Measurements from ENCODE around the gene DESI2. TPM values are rescaled to one million over a fixed set of nuclear protein-coding genes. Genes with fewer than 3 reads are reported as not detected.
A peak's percentile ranks its signal among the peaks of the same experiment; 100 is the strongest.

The DESI2 gene
- total and polyA plus RNA-seq, 7 donors: 15.0 to 37.3 (median 34.2) TPM

DNA sequence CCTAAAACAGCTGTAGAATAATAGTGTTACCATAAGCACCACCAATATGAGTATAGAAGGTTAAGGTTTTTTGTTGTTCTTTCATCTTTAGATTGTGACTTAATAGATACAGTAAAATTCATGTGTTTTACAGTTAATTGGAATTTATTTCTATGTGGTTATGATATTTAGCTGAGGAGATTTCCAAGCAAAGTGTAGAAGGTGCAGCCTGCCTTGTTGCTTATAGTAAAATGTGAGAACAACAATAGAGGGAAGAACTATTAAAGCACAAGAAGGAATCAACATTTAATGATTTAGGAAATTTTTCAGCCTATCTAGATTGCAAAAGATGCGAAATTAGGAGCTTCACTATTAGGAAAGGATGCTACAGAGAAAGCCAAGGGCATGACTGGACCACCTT lies 47.9 kb downstream of the DESI2 start:
- no peak for DNase-seq
- Histone ChIP-seq H3K4me3 (no peak overlapping the region), H3K36me3 (peaks cover 0 to 31% (median 12%) of the 10 kb centered on the region in 4 donors), H3K27ac (no peak overlapping the region), H3K9me3 (no peaks in the 10 kb centered on the region), H3K27me3 (no peaks in the 10 kb centered on the region), H3K4me1 (peaks cover 0 to 9% (median 5%) of the 10 kb centered on the region in 4 donors)
- TF ChIP-seq, protein P1, sequence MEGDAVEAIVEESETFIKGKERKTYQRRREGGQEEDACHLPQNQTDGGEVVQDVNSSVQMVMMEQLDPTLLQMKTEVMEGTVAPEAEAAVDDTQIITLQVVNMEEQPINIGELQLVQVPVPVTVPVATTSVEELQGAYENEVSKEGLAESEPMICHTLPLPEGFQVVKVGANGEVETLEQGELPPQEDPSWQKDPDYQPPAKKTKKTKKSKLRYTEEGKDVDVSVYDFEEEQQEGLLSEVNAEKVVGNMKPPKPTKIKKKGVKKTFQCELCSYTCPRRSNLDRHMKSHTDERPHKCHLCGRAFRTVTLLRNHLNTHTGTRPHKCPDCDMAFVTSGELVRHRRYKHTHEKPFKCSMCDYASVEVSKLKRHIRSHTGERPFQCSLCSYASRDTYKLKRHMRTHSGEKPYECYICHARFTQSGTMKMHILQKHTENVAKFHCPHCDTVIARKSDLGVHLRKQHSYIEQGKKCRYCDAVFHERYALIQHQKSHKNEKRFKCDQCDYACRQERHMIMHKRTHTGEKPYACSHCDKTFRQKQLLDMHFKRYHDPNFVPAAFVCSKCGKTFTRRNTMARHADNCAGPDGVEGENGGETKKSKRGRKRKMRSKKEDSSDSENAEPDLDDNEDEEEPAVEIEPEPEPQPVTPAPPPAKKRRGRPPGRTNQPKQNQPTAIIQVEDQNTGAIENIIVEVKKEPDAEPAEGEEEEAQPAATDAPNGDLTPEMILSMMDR (IDR thresholded peaks at IDR 0.05): no peak
- TF ChIP-seq EP300 (IDR thresholded peaks at IDR 0.05) (no peak), POLR2AphosphoS5 (IDR thresholded peaks at IDR 0.05) (no peak), POLR2A (IDR thresholded peaks at IDR 0.05) (no peak)
- intact Hi-C loops (cut with DNase I): no loop called here
- 96 to 100% methylated on average over 1 of the region's 1 CpG for WGBS, 2 donors

DNA sequence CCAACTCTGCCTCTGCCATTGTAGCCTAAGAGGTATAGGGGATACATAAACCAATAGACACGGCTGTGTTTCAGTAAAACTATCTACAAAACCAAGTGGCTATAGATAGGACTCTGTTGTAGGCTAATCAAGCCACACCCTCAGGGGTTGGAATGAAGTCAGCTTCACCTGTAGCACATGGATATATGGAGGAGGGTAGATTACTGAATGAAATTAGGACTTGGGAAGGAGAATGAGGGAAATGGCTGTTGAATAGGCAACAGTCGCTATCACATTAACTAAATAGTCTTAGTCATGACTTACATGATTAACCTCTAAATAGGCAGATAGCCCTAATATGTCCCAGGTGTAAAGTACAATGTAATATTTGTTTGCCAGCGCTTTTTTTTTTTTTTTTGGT lies 49.7 kb downstream of the DESI2 start:
- no peak overlapping the region for H3K4me3 ChIP-seq
- H3K9me3 ChIP-seq: no peaks in the 10 kb centered on the region
- no peaks in the 10 kb centered on the region for H3K27me3 ChIP-seq
- 96 to 97% methylated on average over 3 of the region's 3 CpGs for WGBS, 2 donors
- peaks cover 0 to 37% (median 12%) of the 10 kb centered on the region in 4 donors for H3K36me3 ChIP-seq
- DNase-seq: no peak
- peaks cover 0 to 12% (median 5%) of the 10 kb centered on the region in 4 donors for H3K4me1 ChIP-seq
- TF ChIP-seq, protein P1 (IDR thresholded peaks at IDR 0.05): no peak
- TF ChIP-seq EP300 (IDR thresholded peaks at IDR 0.05): no peak
- no peak for TF ChIP-seq POLR2A (IDR thresholded peaks at IDR 0.05)
- TF ChIP-seq POLR2AphosphoS5 (IDR thresholded peaks at IDR 0.05): no peak
- intact Hi-C loops (cut with DNase I): no loop called here
- H3K27ac ChIP-seq: no peak overlapping the region

DNA sequence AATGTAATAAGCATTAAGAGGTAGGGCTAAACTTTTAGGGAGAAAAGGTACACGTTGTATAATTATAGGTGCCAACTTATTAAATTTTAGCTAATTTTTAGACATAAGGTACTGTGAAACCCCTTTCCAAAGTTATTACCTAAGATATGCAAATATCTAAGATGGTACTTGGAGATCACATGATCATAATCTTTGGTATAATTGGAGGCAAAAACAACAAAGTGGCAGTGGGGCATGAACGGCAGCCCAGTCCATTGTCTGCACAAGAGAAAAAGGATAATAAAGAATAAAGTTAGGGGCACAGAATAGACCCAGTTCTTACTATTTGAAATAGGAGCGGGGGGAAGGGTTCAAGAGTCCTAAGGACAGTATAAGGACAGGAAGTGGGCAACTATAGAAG lies 51.2 kb downstream of the DESI2 start:
- 79 to 95% methylated on average over 3 of the region's 3 CpGs for WGBS, 2 donors
- H3K4me1 ChIP-seq: peaks cover 0 to 12% (median 5%) of the 10 kb centered on the region in 4 donors
- intact Hi-C loops (cut with DNase I): no loop called here
- no peak overlapping the region for H3K4me3 ChIP-seq
- no peaks in the 10 kb centered on the region for H3K9me3 ChIP-seq
- no peaks in the 10 kb centered on the region for H3K27me3 ChIP-seq
- TF ChIP-seq, protein P1 (IDR thresholded peaks at IDR 0.05): no peak
- TF ChIP-seq POLR2AphosphoS5 (IDR thresholded peaks at IDR 0.05): no peak
- TF ChIP-seq EP300 (IDR thresholded peaks at IDR 0.05): no peak
- DNase-seq: no peak
- H3K36me3 ChIP-seq: peaks cover 0 to 28% (median 12%) of the 10 kb centered on the region in 4 donors
- no peak overlapping the region for H3K27ac ChIP-seq

DNA sequence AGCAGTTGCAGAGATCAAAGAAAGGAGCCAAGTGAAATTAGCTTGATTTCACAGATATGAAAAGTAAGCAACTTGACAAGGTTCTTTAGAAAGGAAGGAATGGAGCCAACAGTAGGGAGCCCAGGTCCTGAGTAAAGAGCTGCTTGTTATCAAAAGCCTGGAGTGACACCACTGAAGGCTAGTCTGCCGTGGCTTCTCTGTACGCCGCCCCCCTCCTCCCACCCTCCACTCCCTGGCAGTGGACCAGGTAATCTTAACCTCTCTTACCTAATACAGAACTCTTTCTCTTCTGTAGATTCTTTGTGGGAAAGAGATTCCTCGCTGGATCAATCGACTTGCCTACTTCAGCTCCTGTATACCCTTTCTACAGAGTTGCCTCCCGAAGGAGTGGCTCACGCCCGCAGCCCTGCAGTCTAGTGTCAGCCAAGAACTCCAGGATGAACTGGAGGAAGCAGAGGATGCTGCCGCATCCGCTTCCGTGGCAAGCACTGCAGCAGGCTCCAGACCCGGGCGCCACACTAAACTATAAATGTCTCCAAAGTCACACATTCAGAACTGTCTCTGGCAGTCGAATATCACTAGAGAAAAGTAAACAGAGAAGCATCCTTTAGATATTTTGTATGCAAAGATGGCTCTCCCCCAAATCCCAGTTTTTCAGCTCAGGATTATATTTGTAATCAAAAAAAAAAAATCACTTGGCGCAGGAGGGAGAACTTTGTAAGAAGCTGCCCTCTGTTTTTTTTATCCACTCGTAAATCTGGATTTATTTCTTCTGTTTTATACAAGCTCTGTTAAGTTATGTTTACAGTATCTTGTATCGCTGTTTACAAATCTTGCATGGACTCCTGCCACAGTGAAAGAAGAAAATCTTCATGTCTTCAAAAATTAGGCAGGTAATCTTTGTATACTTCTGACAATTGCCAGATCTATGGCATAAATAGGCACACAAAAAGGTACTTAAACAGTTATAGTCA lies 52.6 kb downstream of the DESI2 start:
- H3K27me3 ChIP-seq: no peaks in the 10 kb centered on the region
- no peak for TF ChIP-seq POLR2AphosphoS5 (IDR thresholded peaks at IDR 0.05)
- TF ChIP-seq EP300 (IDR thresholded peaks at IDR 0.05): no peak
- TF ChIP-seq, protein P1 (IDR thresholded peaks at IDR 0.05): no peak
- TF ChIP-seq POLR2A (IDR thresholded peaks at IDR 0.05): no peak
- intact Hi-C loops (cut with DNase I): no loop called here
- H3K36me3 ChIP-seq: peaks cover 0 to 17% (median 6%) of the 10 kb centered on the region in 4 donors
- no peaks in the 10 kb centered on the region for H3K9me3 ChIP-seq
- peaks cover 0 to 12% (median 5%) of the 10 kb centered on the region in 4 donors for H3K4me1 ChIP-seq
- no peak for DNase-seq
- 77 to 85% methylated on average over 17 of the region's 17 CpGs for WGBS, 2 donors
- peak overlapping the region in 1 of 4 donors; percentile 33 for H3K27ac ChIP-seq
- H3K4me3 ChIP-seq: no peak overlapping the region

Measured in sigmoid colon (tissue), 7 donors.